Smooth muscle cell (in vitro differentiated cells): ENCODE measurements around the gene MDM2. TPM values are rescaled to one million over a fixed set of nuclear protein-coding genes. Genes with fewer than 3 reads are reported as not detected.

ENCODE experiments used
- DNase-seq: peaks from one replicate; lab custom pipeline; 2025; ENCODE audit not compliant: unreplicated experiment; lab: John Stamatoyannopoulos, UW
- H2AFZ ChIP-seq: fragments of 200-600 bp; sonication (generic); 2 replicates; pipeline ENCODE4 v1.6.0; 2016; ENCODE audit warnings: antibody characterized with exemption, low read depth, mild to moderate bottlenecking
- H3F3A ChIP-seq: fragments of 200-600 bp; sonication (generic); 2 replicates; pipeline ENCODE4 v1.6.0; 2017; ENCODE audit warnings: antibody characterized with exemption, low read depth
- H3K27ac ChIP-seq: fragments of 200-600 bp; sonication (generic); 2 replicates; pipeline ENCODE4 v1.5.1; 2016; ENCODE audit warnings: low read depth, mild to moderate bottlenecking
- H3K27me3 ChIP-seq: fragments of 200-600 bp; sonication (generic); 2 replicates; pipeline ENCODE4 v1.6.1; 2016; ENCODE audit warnings: low read depth, mild to moderate bottlenecking
- H3K36me3 ChIP-seq: fragments of 200-600 bp; sonication (generic); 2 replicates; pipeline ENCODE4 v1.5.1; 2016; ENCODE audit warnings: low read depth
- H3K4me1 ChIP-seq: fragments of 200-600 bp; sonication (generic); 2 replicates; pipeline ENCODE4 v1.5.1; 2016; ENCODE audit warnings: low read depth
- H3K4me2 ChIP-seq: fragments of 200-600 bp; sonication (generic); 2 replicates; pipeline ENCODE4 v1.6.0; 2016; ENCODE audit warnings: mild to moderate bottlenecking
- H3K4me3 ChIP-seq: fragments of 200-600 bp; sonication (generic); 2 replicates; pipeline ENCODE4 v1.5.1; 2016; ENCODE audit warnings: mild to moderate bottlenecking
- H3K79me2 ChIP-seq: fragments of 200-600 bp; sonication (generic); 2 replicates; pipeline ENCODE4 v1.6.0; 2016; ENCODE audit warnings: low read depth, mild to moderate bottlenecking
- H3K9ac ChIP-seq: fragments of 200-600 bp; sonication (generic); 2 replicates; pipeline ENCODE4 v1.6.0; 2016; ENCODE audit warnings: low read depth
- H3K9me3 ChIP-seq: fragments of 200-600 bp; sonication (generic); replicated peaks from 2 replicates; pipeline ENCODE4 v1.5.1; 2016; ENCODE audit warnings: low read depth
- H4K20me1 ChIP-seq: fragments of 200-600 bp; sonication (generic); 2 replicates; pipeline ENCODE4 v1.6.0; 2016; ENCODE audit warnings: low read depth
- WGBS: methylation state at CpG from one replicate; pipeline ENCODE4 v1.1.7; 2016; ENCODE audit warnings: low lambda C conversion rate; 5-methylcytosine and 5-hydroxymethylcytosine counted together
- polyA plus RNA-seq: library from polyadenylated mRNA; unstranded; fragments of >200 nt; fragmentation: Nextera tagmentation; extraction: Ambion mirVana; gene quantifications from 2 replicates; pipeline ENCODE4 v1.2.1, GENCODE V29; 2016
- total RNA-seq: library from RNA; depleted of rRNA; stranded (reverse); fragments of >200 nt; gene quantifications from 2 replicates; pipeline ENCODE4 v1.2.3, GENCODE V29; 2014
- TF ChIP-seq, protein P1 (sequence below): fragments of 200-600 bp; sonication (generic); IDR thresholded peaks from 2 replicates; pipeline ENCODE4 v1.5.1; 2017; ENCODE audit warnings: borderline replicate concordance, mild to moderate bottlenecking, antibody characterized with exemption; ENCODE audit not compliant: insufficient read depth, poor library complexity, severe bottlenecking

Gene MDM2
- total and polyA plus RNA-seq, 2 experiments from 2014 or later = 43.4 to 189 TPM

DNA sequence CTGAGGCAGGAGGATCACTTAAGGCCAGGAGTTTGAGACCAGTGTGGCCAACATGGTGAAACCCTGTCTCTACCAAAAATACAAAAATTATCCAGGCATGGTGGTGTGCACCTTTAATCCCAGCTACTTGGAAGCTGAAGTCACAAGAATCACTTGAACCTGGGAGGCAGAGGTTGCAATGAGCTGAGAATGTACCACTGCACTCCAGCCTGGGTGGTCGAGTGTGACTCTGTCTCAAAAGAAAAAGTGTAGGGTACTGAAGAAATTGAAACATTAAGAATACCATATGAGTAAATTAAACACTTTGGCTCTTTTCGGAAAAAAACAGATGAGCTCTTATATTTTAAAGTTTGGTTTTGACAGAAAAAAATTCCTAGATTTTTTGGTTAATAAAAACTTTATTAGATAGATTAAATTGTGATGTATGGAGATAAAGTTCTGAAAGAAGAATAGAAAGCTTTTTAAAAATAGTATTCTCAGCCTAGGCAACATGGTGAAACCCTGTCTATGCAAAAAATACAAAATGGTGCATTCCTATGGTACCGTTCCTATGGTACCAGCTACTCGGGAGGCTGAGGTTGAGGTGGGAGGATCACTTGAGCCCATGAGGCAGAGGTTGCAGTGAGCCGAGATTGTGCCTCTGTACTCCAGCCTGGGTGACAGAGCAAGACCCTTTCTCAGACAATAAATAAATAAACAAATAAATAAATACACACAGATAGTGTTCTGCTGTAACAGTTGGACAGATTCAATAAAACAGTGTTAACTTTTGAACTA lies 20.1 kb downstream of the MDM2 start:
- 93% methylated on average over 5 of the region's 5 CpGs for WGBS
- Histone ChIP-seq H3K36me3 (peaks cover 49% of the 10 kb centered on the region), H3K27ac (peak overlapping the region; percentile 9), H3K27me3 (no peaks in the 10 kb centered on the region), H3K9me3 (no peaks in the 10 kb centered on the region), H3K9ac (no peak overlapping the region), H4K20me1 (peaks cover 97% of the 10 kb centered on the region), H3K79me2 (peaks cover 11% of the 10 kb centered on the region), H3K4me3 (no peak overlapping the region), H3F3A (peaks cover 25% of the 10 kb centered on the region), H3K4me2 (no peak overlapping the region), H3K4me1 (peaks cover 4% of the 10 kb centered on the region), H2AFZ (no peak overlapping the region)
- TF ChIP-seq, protein P1, sequence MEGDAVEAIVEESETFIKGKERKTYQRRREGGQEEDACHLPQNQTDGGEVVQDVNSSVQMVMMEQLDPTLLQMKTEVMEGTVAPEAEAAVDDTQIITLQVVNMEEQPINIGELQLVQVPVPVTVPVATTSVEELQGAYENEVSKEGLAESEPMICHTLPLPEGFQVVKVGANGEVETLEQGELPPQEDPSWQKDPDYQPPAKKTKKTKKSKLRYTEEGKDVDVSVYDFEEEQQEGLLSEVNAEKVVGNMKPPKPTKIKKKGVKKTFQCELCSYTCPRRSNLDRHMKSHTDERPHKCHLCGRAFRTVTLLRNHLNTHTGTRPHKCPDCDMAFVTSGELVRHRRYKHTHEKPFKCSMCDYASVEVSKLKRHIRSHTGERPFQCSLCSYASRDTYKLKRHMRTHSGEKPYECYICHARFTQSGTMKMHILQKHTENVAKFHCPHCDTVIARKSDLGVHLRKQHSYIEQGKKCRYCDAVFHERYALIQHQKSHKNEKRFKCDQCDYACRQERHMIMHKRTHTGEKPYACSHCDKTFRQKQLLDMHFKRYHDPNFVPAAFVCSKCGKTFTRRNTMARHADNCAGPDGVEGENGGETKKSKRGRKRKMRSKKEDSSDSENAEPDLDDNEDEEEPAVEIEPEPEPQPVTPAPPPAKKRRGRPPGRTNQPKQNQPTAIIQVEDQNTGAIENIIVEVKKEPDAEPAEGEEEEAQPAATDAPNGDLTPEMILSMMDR = no peak
- no peak for DNase-seq

DNA sequence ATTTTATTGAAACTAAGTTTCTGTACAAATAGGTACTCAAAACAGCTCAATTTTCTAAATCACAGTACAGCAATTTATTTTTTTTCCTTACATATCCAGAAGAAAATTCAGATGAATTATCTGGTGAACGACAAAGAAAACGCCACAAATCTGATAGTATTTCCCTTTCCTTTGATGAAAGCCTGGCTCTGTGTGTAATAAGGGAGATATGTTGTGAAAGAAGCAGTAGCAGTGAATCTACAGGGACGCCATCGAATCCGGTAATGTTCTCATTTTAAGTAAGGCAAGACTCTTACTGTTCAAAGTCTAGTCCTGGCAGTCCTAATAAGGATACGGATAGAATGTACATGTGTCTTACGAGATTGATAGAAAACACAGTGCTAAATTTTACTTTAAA lies 20.7 kb downstream of the MDM2 start:
- Histone ChIP-seq H3K4me1 (no peaks in the 10 kb centered on the region), H3K9ac (no peak overlapping the region), H3F3A (peaks cover 25% of the 10 kb centered on the region), H3K4me3 (no peak overlapping the region), H3K9me3 (no peaks in the 10 kb centered on the region), H3K36me3 (peaks cover 49% of the 10 kb centered on the region), H3K27ac (peak overlapping the region; percentile 9), H3K4me2 (no peak overlapping the region), H3K79me2 (peaks cover 11% of the 10 kb centered on the region), H3K27me3 (no peaks in the 10 kb centered on the region), H4K20me1 (peaks cover 95% of the 10 kb centered on the region), H2AFZ (no peak overlapping the region)
- TF ChIP-seq, protein P1 = no peak
- no peak for DNase-seq
- 97% methylated on average over 7 of the region's 7 CpGs for WGBS

DNA sequence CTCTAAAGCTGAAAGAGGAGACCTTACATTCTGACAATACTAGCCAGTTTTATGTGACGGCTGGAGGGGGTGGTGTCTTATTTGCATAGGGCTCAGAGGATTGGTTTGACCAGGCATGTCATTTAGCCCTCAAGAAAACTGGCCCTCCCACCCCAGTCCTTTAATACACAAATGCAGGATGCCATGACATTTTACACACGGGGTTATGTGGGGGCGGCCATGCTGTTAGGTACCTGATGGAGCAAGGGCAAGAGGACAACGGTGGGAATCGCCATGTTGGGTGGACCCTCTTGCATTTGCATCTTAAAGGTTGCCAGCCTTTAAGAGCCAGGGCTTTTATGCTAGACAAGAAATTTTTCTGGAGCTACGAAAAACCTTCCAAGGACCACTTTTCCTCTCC lies 23.3 kb downstream of the MDM2 start:
- Histone ChIP-seq H2AFZ (no peak overlapping the region), H3F3A (peaks cover 19% of the 10 kb centered on the region), H3K36me3 (peaks cover 39% of the 10 kb centered on the region), H3K4me2 (no peak overlapping the region), H3K27ac (peak overlapping the region; percentile 61), H3K4me3 (no peak overlapping the region), H3K4me1 (peaks cover 7% of the 10 kb centered on the region), H3K79me2 (peaks cover 13% of the 10 kb centered on the region), H4K20me1 (peaks cover 95% of the 10 kb centered on the region), H3K27me3 (no peaks in the 10 kb centered on the region), H3K9me3 (no peaks in the 10 kb centered on the region), H3K9ac (no peak overlapping the region)
- no peak for DNase-seq
- TF ChIP-seq, protein P1 = no peak
- 92% methylated on average over 6 of the region's 6 CpGs for WGBS
